HG03342 (cell line): Measurements from ENCODE around the gene GIMAP1.
"Not testable (repeated sequence)": the region's sequence is repeated elsewhere in the genome, so short reads cannot be mapped to it uniquely, and the experiment has no call there.

Experiments used
- ATAC-seq: cut with Tn5 transposase; IDR thresholded peaks from one replicate; pipeline ENCODE4 v1.9.1; 2021; ENCODE audit warnings: mild to moderate bottlenecking, moderate library complexity; ENCODE audit not compliant: unreplicated experiment

Gene GIMAP1

GRCh38 chr7:150716368-150716767 is at the start of gene GIMAP1:
TSS of gene GIMAP1 (plus strand) at chr7:150716613. CDS start at chr7:150719048, 2,435 bp downstream.
- peak; percentile 67 for ATAC-seq

- peak; percentile 81 for ATAC-seq
Measured at GRCh38 chr7:150668472-150668911, 47.9 kb upstream of the GIMAP1 start.

- ATAC-seq: no peak
Measured at GRCh38 chr7:150668977-150669376, 47.4 kb upstream of the GIMAP1 start.

GRCh38 chr7:150671798-150672585 is 44.4 kb upstream of the GIMAP1 start:
- ATAC-seq: not testable (repeated sequence)

GRCh38 chr7:150675714-150676113 is 40.7 kb upstream of the GIMAP1 start:
- ATAC-seq: no peak

GRCh38 chr7:150676276-150676675 is 40.1 kb upstream of the GIMAP1 start:
- not testable (repeated sequence) for ATAC-seq

- not testable (repeated sequence) for ATAC-seq
Measured at GRCh38 chr7:150676854-150677253, 39.6 kb upstream of the GIMAP1 start.

GRCh38 chr7:150678601-150679000 is 37.8 kb upstream of the GIMAP1 start:
- ATAC-seq: not testable (repeated sequence)

- ATAC-seq: not testable (repeated sequence)
Measured at GRCh38 chr7:150680364-150680763, 36.0 kb upstream of the GIMAP1 start.

GRCh38 chr7:150685219-150686029 is 31.0 kb upstream of the GIMAP1 start, which contains the start of gene GIMAP2:
TSS of gene GIMAP2 (plus strand) at chr7:150685706. CDS start at chr7:150687060, 1,354 bp downstream.
- ATAC-seq: peak; percentile 99

GRCh38 chr7:150686030-150686631 is 30.3 kb upstream of the GIMAP1 start:
- no peak for ATAC-seq

- ATAC-seq: no peak
Measured at GRCh38 chr7:150688630-150689029, 27.8 kb upstream of the GIMAP1 start.

GRCh38 chr7:150695654-150696053 is 20.8 kb upstream of the GIMAP1 start:
- no peak for ATAC-seq

- no peak for ATAC-seq
Measured at GRCh38 chr7:150703209-150703608, 13.2 kb upstream of the GIMAP1 start.

- ATAC-seq: no peak
Measured at GRCh38 chr7:150715293-150715692, 1.1 kb upstream of the GIMAP1 start.

GRCh38 chr7:150715738-150716137 is 675 bp upstream of the GIMAP1 start:
- ATAC-seq: no peak

- no peak for ATAC-seq
Measured at GRCh38 chr7:150716939-150717338, 526 bp downstream of the GIMAP1 start.

GRCh38 chr7:150717814-150718420 is 1.5 kb downstream of the GIMAP1 start:
- ATAC-seq: no peak

- no peak for ATAC-seq
Measured at GRCh38 chr7:150719436-150719835, 3.0 kb downstream of the GIMAP1 start.

GRCh38 chr7:150719960-150720891 is 3.8 kb downstream of the GIMAP1 start:
- ATAC-seq: no peak
